Frontal cortex (tissue), 4 donors: ENCODE data around the gene CENPE. TPM values are rescaled to one million over a fixed set of nuclear protein-coding genes. Genes with fewer than 3 reads are reported as not detected.
"Not testable (repeated sequence)": the region's sequence is repeated elsewhere in the genome, so short reads cannot be mapped to it uniquely, and the experiment has no call there.

ENCODE experiments used
- DNase-seq, 2 donors: peaks; one replicate each; pipeline ENCODE4 v3.0.0; 2012; ENCODE audit warnings: low spot score in 2 of 2
- FAIRE-seq: peaks from 2 replicates; lab custom pipeline; 2012; peaks lifted over from hg19 to GRCh38; lab: Jason Lieb, UNC
- total RNA-seq: library from RNA; depleted of rRNA; stranded (reverse); fragments of >200 nt; gene quantifications from one replicate; pipeline ENCODE4 v1.2.3, GENCODE V29; 2014
- donor health status: control.
- donor health status: control.
- donor health status: control.

CENPE gene
- 3.7 TPM for total RNA-seq

- DNase-seq (peak; percentile 62 to 66), FAIRE-seq (no peak)
These were observed at the start of gene CENPE for GRCh38 chr4:103198111-103198765. CENPE (minus strand) TSS chr4:103198343; CDS start chr4:103198319, 24 bp downstream.

- no peak for FAIRE-seq
- DNase-seq = no peak
These were observed 46.1 kb upstream of the CENPE start for GRCh38 chr4:103244251-103244650.

GRCh38 chr4:103230938-103231337 lies 32.8 kb upstream of the CENPE start:
- not testable (repeated sequence) for FAIRE-seq, DNase-seq

- FAIRE-seq, DNase-seq: not testable (repeated sequence)
These were observed 25.4 kb upstream of the CENPE start for GRCh38 chr4:103223556-103223955.

- FAIRE-seq = no peak
- no peak for DNase-seq
These were observed 9.5 kb upstream of the CENPE start for GRCh38 chr4:103207673-103208072.

GRCh38 chr4:103204111-103204510 lies 6.0 kb upstream of the CENPE start:
- peak; percentile 55 for FAIRE-seq
- peak in 1 of 2 donors; percentile 31 for DNase-seq

- DNase-seq (no peak), FAIRE-seq (no peak)
These were observed 3.6 kb upstream of the CENPE start for GRCh38 chr4:103201724-103202123.

- DNase-seq (no peak), FAIRE-seq (no peak)
These were observed 3.1 kb upstream of the CENPE start for GRCh38 chr4:103201253-103201652.

- DNase-seq (no peak), FAIRE-seq (no peak)
These were observed 866 bp upstream of the CENPE start for GRCh38 chr4:103199009-103199408.

- FAIRE-seq (no peak), DNase-seq (no peak)
These were observed 405 bp downstream of the CENPE start for GRCh38 chr4:103197765-103198110.

- FAIRE-seq = no peak
- no peak for DNase-seq
These were observed 4.7 kb downstream of the CENPE start for GRCh38 chr4:103193457-103193856.

GRCh38 chr4:103171006-103171405 lies 27.1 kb downstream of the CENPE start:
- DNase-seq (no peak), FAIRE-seq (no peak)

GRCh38 chr4:103169750-103170149 lies 28.4 kb downstream of the CENPE start:
- not testable (repeated sequence) for DNase-seq, FAIRE-seq

- no peak for FAIRE-seq
- DNase-seq = no peak
These were observed 29.1 kb downstream of the CENPE start for GRCh38 chr4:103168993-103169392.

GRCh38 chr4:103162176-103162575 lies 36.0 kb downstream of the CENPE start:
- FAIRE-seq (peak; percentile 8), DNase-seq (no peak)

GRCh38 chr4:103158760-103159159 lies 39.4 kb downstream of the CENPE start:
- no peak for DNase-seq
- no peak for FAIRE-seq

GRCh38 chr4:103156106-103156505 lies 42.0 kb downstream of the CENPE start:
- FAIRE-seq (no peak), DNase-seq (no peak)

GRCh38 chr4:103152381-103152780 lies 45.8 kb downstream of the CENPE start:
- no peak for DNase-seq
- no peak for FAIRE-seq

GRCh38 chr4:103150677-103151076 lies 47.5 kb downstream of the CENPE start:
- DNase-seq (no peak), FAIRE-seq (no peak)

- FAIRE-seq (no peak), DNase-seq (no peak)
These were observed 53.2 kb downstream of the CENPE start for GRCh38 chr4:103144926-103145325.

- no peak for DNase-seq
- FAIRE-seq = no peak
These were observed 60.7 kb downstream of the CENPE start for GRCh38 chr4:103137446-103137827.
